GM19324 (cell line): Measurements from ENCODE around the gene FGD5.

Experiments
- ATAC-seq: cut with Tn5 transposase; IDR thresholded peaks from one replicate; pipeline ENCODE4 v1.9.1; 2021; ENCODE audit warnings: mild to moderate bottlenecking, moderate library complexity; ENCODE audit not compliant: unreplicated experiment, low FRiP score

Gene FGD5

DNA sequence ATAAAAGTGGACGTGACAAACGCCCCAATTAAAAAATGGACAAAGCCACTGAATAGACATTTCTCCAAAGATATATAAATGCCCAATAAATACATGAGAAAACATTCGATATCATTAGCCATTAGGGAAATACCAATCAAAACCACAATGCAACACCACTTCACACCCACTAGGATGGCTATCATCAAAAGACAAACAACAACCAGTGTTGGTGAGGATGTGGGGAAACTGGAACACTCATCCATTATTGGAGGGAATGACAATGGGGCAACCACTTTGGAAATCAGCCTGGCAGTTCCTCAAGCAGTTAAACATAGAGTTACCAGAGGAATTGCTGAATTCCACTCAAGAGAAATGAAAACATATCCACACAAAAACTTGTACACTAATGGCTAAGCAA lies 32.4 kb upstream of the FGD5 start:
- no peak for ATAC-seq

DNA sequence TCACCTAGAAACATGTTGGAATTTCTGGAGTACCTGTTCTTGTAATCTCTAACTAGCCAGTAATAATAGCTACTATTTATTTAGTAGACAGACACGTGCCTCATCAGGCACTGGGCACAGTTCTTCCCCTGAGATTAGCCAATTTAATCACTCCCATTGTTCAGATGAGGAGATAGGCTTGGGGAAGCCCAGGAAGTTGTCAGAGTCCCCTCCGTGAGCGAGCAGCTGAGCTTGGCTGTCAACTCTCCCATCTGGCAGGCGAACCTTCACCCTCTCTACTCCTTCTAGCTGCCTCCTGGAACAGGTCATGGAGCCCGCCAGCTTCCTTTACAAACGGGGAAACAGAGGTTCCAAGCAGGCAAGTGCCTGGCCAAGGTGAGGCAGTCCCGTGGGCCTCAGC lies 31.1 kb upstream of the FGD5 start:
- ATAC-seq, result no peak

DNA sequence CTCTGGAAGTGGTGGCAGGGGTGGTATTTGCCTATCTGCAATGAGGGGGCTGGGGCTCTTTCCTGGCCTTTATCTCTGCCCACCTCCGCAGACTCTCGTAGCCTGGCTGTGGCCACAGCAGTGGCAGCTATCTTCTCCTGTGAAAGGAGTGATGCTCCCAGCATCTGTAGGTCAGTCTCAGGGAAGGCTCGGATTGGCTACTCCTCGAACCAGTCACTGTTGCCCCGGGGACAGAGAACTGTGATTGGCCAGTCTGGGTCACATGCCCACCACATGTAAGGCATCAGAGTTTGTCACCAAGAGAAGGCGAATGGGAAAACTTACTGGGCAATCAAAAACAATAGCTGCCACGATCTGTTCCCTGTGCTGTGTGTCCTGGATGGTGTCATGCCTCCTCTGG lies 30.1 kb upstream of the FGD5 start:
- ATAC-seq, result no peak

DNA sequence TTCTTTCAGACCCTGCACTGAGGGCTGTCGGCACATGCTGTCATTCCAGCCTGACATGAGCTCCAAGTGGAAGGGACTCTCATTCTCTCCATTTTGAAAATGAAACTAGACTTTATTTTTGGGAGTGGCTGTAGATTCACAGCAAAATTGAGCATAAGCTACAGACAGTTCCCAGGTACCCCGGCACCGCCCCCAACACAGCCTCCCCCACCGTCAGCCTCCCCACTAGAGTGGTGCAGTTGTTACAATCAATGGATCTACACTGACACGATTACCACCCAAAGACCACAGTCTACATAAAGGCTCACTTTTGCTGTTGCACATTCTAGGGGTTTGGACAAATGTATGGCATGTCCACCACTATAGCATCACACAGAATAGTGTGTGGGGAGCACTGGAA lies 29.5 kb upstream of the FGD5 start:
- ATAC-seq, result no peak

DNA sequence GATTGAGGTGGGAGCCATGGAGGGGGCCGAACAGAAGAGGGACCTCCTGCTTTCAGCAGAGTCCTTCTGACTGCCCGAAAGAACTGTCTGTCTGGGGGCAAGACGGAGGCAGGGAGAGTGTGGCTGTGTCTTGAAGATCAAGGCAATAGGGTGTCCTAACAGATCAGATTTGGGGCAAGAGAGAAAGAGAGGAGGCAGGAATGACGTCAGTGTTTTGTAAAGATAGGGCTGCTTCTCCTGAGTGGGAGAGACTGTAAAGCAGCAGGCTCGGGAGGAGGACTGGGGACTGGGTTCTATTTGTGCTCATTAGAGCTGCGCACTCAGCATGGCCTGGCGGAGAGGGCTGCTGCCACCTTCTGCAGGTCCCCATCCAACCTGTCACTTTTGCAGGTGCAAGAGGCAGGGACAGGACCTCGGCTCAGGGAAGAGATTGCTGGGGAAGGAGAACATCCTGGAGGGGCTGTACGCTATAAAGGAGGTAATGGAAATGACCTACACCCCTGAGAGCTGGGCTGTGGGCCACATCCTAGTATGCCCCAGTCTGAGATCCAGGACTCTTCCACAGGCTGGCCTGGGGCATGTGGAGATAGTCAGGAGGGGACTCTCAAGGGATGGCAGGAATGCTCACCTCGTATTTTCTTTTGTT lies 29.0 kb upstream of the FGD5 start:
- no peak for ATAC-seq

DNA sequence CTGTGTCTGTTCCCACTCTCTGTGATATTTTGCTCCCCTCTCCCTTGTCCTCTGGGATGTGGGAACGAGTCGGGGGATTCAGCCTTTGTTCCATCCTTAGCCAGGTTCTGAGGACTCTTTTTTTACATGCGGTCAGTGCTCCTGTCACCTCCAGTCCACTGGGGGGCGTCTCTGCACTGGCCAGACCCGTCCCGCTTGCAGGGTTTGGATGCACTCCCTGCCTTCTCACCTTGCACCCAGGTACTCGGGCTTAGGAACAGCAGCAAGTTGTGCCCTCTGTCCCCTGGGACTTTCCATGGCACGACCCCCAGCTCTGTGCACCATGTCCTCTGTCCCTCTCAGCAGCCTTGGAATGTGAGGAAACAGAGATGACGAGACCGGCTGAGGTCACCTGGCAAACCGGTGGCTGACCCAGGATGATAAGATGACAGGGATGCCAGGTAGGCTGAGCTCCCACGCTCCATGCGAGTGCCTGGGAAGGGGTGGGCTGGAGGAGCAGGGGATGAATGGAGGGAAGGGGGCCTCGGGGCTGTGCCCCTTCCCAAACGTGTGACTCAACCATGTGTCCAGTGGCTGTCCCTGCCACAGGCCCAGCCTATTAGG lies 27.3 kb upstream of the FGD5 start:
- no peak for ATAC-seq

DNA sequence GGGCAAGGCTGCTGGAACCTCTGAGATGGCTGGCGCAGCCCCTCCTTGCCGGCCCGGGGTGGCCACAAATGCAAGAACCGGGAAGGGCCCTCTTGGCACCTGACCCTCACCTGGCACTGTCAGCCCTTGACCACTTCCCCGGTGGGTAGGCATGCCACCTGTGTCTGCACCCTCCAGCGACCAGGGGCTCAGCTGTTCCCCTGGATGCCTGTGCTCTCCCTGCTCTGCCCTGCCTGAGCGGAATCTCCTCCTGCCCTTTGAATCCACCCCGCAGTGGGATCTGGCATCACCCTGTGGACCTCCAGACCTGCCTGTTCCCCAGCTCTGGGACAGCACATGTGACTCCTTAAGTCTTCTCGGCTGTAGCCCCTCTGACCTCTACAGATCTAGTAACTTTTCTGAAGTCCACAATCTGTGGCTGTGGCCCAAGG lies 26.1 kb upstream of the FGD5 start:
- ATAC-seq, result no peak

DNA sequence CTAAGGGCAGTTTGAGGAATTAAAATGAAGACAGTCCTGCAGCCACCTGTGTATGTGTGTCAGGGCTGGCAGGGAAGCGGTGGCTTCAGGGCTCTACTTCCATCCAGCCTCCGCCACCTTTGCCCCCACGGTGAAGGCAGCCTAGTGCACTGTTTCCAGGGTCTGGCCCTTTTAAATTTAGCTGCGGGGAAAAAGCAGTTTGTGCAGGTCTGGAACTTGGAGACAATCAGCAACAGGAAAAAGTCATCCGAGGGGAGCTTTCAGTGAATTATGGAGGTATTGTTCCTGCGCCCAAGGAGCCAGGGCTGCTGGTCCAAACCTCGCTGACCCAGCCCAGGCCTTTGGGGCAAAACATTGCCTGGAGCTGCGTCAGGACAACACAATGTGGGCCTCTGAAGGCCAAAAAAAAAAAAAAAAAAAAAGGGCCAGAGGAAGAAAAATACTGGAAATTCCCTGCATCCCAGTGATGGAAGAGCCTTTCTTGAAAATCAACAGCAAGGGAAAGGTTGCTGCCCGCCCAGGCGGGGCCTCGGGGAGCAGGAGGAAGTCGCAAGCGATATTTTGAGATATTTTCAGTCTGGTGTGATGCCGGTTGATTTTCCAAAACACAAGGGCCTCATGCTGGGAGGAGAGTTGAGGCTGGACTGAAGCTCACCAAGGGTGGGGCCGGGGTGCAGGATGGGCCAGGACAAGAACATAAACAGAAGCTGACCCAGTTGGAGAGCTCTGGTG lies 25.5 kb upstream of the FGD5 start:
- no peak for ATAC-seq

DNA sequence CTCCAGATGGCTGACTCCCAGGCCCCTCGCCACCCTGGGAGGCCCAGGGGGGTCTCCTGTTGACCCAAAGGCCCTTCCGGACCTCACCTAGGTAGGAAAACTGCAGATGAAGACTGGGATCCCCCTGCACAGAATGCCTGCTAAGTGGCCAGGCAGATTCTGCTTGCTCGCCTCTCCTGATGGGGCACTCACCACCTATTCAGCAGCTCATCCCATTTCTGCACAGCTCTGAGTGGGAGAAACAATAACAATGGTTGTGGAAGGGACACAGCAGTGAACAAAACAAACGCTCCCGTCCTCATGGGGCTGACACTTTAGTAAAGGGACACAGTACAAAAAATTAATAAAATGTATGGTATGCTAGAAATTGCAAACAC lies 24.9 kb upstream of the FGD5 start:
- ATAC-seq, result no peak

DNA sequence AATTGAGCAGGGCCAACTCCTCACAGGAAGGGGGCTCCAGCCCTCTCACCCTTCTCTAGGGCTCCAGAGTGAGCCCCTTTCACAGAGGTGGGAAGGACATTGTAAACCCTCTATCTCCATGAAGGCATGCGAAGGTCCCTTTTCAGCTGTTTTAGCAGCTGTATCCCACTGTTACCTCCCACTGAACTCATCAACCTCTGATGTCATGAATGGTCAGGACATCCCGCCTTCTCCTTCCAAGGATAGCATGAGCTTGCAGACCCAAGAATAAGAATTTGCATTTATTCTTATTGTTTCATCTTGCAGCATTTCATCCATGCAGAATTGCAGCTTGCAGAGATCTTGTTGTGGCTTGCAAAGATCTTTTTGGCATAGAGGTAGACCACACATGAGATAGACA lies 24.3 kb upstream of the FGD5 start:
- ATAC-seq, result no peak

DNA sequence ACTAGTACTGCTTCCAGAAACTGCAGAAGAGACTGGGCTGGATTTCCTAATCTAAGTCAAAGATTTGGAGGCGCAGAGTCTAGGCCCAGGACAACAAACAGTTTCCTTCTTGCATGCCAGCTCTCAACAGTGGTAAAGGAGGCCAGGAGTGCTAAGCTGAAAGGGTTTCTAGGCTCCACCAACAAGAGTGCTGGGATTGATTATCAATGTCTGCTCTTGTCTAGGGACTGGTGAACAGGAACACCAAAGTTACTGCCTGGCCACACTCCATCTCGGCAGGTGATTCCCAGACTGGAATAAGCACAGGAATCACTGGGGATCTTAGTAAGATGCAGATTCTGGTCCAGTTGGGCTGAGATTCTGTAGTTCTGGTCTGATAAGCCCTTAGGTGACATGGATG lies 22.8 kb upstream of the FGD5 start:
- no peak for ATAC-seq

DNA sequence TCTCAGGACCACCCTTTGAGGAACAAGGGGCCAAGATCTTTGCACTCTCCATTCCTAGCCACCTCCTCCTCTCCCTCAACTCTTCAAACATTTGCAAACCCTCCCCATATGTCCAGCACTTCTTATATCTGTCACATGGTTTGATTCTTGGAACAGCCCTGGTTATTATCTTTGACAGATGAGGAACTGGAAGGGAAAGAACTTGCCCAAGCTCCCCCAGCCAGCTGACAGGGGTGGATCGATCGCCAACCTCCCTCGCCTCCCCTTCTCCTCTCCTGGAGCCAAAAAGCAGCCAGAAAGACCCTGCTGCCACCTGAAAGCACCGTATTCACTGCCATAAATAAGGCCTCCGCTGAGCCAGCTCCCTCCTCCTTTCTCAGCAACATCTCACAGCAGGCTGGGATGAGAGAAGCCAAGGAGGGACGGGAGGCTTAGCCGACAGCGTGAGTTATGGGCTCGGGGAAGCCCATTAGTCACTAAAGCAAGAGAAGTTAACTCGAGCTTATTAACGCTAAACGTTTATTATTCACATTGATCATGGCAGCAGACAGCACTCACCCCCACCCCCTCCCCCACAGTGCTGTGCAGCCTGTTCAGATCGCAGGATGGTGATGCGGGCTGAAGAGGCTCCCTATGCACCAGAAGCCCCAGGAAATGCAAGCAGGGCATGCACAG lies 22.2 kb upstream of the FGD5 start:
- no peak for ATAC-seq

DNA sequence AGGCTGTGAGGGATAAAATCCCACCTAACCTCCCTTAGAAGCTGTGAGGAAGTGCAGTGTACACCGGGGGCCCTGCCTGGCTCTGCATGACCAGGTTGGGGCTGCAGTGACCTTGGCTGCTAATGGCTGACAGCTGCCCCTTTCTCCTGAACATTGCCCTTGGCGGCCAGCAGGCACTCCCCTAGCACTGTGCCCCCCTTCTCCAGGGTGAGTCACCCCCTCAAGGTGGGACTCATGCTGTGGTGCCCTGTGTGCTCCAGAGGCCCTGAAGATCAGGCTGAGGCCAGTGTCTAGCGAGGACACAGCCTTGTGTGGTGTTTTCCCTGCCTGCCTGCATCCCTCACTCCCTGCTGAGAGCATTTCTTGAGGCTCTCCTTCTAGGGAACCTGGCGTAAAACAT lies 21.0 kb upstream of the FGD5 start:
- ATAC-seq, result no peak

DNA sequence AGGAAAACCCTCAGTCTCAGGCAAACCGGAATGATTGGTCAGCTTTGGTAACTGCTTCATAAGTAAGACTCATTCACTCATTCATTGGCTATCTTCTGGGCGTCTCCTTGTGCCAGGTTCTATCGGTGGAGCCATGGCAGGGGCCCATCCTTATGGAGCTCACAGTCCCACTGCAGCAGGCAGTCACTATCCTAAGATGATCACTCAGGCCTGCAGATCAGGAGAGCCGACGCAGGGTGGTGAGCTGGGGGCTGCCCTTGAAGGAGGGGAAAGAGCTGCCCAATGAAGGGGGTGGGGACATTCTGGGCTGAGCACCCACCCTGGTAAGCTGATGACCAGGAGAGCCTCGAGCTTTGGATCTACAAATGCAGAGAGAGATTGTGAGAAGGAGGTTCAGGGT lies 20.5 kb upstream of the FGD5 start:
- no peak for ATAC-seq

DNA sequence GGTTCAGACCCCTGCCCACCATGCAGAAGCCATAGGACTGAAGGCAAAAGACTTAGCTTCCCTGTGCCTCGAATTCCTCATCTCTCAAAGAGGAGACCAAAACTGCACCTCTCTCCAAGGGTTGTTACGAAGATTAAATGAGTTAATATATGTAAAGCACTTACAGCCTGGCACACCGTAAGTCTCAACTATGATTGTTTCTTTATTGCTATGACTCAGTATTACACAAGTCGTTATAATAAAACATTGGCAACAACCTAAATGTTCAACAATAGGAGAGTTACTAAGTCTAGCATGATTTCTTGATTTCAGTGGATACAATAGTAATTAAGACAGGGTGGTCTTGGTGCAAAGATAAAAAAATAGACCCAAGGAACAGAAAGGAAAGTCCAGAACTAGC lies 19.6 kb upstream of the FGD5 start:
- ATAC-seq, result no peak

DNA sequence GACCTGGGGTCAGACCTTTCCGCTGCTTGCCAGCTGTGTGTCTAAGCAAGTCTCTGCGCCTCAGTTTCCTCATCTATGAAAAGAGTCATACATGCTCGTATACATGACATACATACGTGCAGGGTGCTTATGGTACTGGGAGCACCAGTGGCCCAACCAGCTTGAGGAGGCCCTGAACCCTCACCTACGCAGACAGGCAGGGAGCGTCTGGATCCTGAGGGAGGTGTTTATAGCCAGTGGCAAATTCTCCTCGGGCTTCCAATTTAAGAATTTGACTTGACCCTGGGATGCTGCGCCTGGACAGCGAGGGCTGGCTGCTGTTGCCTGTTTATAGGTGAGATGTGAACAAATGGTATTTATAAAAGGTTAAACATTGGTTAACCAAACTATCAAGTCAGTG lies 17.7 kb upstream of the FGD5 start:
- ATAC-seq, result no peak

DNA sequence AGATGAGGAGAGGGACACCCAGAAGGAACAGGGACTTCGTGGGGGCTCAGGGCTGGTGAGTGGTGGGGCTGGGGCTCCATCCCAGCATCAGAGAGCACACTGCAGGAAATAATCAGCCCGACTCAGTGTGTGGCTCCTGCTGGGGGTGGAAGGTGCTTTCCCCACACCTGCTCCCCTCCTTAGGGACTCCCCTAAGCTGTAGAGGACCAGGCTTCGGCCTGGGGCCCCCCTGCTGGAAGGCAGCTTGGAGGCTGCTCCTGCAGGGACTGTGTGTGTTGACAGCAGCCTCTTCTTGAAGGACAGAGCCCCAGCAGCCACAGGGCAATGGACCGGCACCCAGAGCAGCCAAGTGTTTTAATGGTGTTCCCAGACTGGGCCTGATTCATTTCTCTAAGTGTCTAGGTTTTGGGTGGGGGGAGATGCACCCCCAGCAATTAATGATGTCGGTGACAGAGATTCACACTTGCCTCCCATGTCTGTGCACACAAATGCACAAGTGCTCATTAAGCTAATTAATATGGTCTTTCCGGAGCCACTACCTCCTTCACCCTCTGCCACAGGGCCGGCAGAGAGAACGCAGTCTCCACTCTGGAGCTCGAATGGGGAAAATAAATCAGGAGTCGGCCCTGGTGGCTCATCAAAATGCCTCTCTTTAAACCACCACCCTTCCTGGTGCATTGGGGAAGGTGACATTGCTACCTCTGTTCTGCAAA lies 16.9 kb upstream of the FGD5 start:
- no peak for ATAC-seq

DNA sequence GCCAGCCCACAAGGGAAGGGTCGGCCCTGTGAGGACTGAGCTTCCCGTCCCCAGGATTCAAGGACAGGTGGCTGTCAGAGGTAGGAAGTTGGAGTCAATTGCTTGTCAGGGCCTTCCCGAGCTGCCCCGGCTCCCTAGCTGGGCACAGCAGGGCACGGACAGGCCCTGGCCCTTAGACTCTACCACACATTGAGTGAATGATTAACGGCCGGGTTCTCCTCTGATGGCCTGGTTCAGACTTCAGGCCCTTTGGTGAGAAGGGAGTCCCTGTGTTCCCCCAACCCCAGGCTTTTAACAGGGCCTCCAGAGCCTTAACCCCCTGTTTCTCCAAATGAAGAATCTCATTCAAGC lies 16.4 kb upstream of the FGD5 start:
- no peak for ATAC-seq

DNA sequence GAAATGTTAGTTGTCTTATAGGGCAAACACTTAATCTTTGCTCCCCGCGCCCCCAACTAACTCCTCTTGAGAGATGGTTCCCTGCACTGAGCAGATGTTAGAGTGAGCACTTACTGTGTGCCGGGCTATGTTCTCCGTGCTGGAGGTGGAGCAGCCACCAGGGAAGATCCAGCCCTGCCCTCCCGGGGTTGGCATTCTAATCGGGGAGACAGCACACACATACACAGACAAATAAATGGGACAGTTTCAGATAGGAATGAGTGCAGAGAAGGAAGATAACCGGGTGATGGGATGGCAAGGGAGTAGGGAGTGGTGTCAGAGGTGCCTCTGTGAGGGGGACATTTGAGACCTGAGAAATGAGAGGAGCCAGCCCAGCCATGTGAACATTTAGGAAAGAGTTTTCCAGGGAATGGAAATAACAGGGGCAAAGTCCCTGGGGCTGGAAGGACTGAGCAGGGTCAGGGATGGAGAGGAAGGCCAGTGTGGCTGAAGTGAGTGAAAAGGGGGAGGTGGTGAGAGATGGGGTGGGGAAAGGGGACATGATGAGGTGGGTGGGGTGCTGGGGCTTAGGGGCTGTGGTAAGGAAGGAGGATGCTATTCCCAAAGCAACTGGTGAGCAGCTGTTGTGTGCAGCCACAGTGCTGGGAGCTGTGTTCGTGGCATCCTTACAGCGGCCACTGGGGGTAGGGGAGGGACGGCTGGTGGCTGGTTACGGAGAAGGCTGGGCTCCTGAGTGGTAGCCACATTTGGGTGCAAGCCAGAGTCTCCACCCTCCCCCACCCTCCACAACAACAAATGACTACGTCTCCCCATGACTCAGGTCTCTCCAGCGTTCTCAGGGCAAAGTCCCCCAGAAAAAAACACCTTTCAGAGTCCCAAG lies 15.4 kb upstream of the FGD5 start:
- ATAC-seq, result no peak
